Activated CD4-positive, alpha-beta T cell treated with anti-CD3 and anti-CD28 coated beads for 1 hour (primary cell): Measurements from ENCODE around the gene HMCN2.

Source experiments
- DNase-seq: peaks from one replicate; pipeline ENCODE4 v3.0.0-alpha.2; 2020

HMCN2 gene

GRCh38 chr9:130454096-130454811, 188.7 kb downstream of the HMCN2 start:
- no peak for DNase-seq

DNA sequence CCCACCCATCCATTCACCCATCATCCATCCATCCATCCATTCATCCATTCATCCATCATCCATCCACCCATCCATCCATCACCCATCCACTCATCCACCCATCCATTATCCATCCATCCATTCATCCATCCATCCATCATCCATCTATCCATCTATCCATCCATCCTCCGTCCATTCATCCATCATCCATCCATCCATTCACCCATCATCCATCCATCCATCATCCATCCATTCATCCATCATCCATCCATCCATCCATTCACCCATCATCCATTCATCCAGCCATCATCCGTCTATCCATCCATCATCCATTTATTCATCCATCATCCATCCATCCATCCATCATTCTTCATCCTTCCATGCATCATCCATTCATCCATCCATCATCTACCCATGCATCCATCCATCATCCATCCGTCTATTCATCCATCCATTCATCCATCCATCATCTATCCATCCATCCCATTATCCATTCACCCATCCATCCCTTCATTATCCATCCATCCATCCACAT, 189.3 kb downstream of the HMCN2 start:
- no peak for DNase-seq

GRCh38 chr9:130458027-130458803, 192.7 kb downstream of the HMCN2 start:
- no peak for DNase-seq

- no peak for DNase-seq
Measured at GRCh38 chr9:130458804-130459067, 193.2 kb downstream of the HMCN2 start.

DNA sequence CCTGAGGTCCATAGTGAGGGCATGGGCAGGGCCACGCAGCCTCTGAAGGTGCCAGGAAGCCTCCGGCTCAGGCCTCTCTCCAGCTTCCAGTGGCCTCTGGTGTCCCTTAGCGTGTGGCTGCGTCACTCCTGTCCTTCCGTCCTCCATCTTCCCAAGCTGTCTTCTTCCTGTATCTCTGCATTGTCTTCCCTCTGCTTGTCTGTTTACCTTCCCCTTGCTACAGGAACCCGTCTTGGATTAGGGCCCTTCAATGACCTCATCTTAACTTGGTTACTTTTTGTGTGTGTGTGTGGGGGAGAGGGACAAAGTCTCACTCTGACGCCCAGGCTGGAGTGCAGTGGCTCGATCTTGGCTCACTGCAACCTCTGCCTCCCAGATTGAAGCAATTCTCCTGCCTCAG, 193.6 kb downstream of the HMCN2 start:
- DNase-seq: no peak

GRCh38 chr9:130459941-130460669, 194.5 kb downstream of the HMCN2 start:
- no peak for DNase-seq

DNA sequence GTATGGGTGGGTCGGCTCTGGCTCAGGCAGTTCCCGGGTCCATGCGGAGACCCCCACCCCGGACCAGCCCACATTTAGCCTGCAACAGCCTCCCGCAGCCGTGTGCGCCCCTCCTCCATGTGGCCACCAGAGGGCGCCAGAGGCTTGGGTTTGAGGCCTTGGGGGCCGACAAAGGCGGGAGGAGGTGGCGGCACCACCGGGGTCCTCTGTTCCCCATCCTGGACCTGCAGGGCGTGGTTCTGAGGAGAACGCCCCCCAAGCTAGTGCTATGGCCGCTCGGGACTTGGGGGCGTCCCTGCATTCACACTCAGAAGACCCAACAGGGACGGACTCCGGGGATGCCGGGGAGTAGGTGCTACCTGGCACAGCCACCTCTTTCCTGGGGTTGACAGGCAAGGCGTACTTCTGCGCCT, 195.7 kb downstream of the HMCN2 start:
- peak; percentile 61 for DNase-seq

DNA sequence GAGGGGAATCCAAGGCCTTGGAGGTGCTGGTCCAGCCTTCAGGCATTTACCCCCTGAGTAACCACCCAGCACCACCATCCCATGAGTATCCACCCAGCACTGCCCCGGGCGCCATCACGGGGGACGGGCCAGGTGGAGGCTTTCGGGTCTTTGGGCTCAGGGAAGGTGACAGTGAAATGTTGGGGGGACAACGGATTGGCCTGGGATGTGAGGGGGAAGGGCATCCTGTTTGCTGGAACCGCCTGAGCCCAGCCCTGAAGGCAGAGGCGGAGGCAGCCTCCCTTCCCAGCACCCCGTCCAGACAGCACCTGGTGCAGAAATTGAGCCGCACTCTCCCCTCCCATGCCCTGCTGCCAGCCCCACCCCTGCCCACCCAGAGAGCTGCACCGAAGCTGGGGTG, 196.2 kb downstream of the HMCN2 start:
- DNase-seq: no peak

GRCh38 chr9:130462685-130463540, 197.4 kb downstream of the HMCN2 start:
- no peak for DNase-seq

GRCh38 chr9:130463763-130464745, 198.5 kb downstream of the HMCN2 start:
- DNase-seq: no peak

- DNase-seq: no peak
Measured at GRCh38 chr9:130465383-130466096, 200.0 kb downstream of the HMCN2 start.

- DNase-seq: no peak
Measured at GRCh38 chr9:130466537-130467217, 201.1 kb downstream of the HMCN2 start.

- no peak for DNase-seq
Measured at GRCh38 chr9:130467316-130467715, 201.8 kb downstream of the HMCN2 start.

GRCh38 chr9:130468566-130468965, 203.0 kb downstream of the HMCN2 start:
- DNase-seq: no peak

DNA sequence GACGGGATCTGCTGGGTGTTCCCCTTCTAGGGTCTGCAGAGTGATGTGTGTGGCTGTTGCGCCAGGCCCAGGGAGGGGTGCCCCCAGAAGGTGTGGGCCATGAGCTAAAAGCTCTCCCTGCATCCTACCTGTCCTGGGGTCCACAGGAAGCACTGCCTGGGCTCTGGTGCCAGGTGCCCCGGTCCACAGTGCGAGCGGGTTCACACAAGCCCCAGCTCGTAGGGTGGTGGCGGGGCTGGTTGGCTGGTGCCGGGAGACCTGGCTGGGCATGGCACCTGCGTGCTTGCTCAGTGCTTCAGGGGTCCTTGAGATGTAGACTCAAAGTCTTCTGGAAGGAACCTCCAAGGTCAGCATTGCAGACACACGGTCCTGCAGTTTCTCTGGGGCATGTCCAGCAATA, 204.7 kb downstream of the HMCN2 start:
- no peak for DNase-seq

DNA sequence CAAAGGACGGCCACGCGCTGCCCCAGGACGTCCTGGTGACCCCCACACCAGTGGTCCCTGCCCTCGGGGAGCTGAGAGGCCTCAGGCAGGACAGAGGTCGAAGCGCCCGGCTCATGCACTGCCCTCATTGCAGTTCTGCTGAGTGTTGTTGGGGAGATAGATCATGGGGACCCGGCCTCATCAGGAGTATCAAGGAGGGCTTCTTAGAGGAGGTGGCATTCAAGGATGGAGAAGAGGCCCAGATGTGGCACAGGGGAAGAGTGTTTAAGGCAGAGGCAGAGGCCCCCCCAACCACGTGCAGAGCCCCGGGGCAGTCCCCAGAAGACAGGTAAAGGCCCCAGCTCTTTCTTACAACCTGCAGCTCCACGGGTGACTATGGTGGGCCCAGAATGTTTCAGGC, 205.4 kb downstream of the HMCN2 start:
- DNase-seq: no peak

- no peak for DNase-seq
Measured at GRCh38 chr9:130471411-130472183, 206.0 kb downstream of the HMCN2 start.

GRCh38 chr9:130472184-130472705, 206.7 kb downstream of the HMCN2 start:
- DNase-seq: no peak

- no peak for DNase-seq
Measured at GRCh38 chr9:130473009-130473408, 207.4 kb downstream of the HMCN2 start.
